ENCODE results near the gene METTL21A.

DNA sequence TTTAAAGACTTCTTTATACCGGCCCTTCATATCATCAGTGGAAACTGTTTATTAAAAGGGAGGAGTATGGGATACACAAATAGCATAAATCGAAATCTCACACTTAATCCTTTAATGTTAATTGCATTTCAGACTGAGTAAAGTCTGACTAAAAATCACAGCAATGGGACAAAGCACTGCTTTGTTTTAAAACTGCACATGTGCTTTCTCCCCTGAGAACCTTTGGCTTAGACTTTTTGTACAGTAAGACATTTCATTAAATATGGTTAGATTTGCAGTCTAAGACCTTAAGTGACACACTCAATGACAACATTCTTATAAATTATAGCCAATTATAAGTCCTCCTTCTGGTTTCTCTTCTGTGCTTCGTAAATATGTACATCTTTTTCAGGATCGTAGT is 12.5 kb downstream of the METTL21A start:
- TF ChIP-seq, protein P1, sequence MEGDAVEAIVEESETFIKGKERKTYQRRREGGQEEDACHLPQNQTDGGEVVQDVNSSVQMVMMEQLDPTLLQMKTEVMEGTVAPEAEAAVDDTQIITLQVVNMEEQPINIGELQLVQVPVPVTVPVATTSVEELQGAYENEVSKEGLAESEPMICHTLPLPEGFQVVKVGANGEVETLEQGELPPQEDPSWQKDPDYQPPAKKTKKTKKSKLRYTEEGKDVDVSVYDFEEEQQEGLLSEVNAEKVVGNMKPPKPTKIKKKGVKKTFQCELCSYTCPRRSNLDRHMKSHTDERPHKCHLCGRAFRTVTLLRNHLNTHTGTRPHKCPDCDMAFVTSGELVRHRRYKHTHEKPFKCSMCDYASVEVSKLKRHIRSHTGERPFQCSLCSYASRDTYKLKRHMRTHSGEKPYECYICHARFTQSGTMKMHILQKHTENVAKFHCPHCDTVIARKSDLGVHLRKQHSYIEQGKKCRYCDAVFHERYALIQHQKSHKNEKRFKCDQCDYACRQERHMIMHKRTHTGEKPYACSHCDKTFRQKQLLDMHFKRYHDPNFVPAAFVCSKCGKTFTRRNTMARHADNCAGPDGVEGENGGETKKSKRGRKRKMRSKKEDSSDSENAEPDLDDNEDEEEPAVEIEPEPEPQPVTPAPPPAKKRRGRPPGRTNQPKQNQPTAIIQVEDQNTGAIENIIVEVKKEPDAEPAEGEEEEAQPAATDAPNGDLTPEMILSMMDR (conservative IDR thresholded peaks at IDR 0.05), result no peak
- TF ChIP-seq EZH2 (IDR thresholded peaks at IDR 0.05; ENCODE audit: low read depth), result no peak

All from PC-9 (cell line).